HG03097 (cell line): ENCODE measurements around the gene DNAH17.

Experiments used
- ATAC-seq: cut with Tn5 transposase; IDR thresholded peaks from one replicate; pipeline ENCODE4 v1.9.1; 2021; ENCODE audit not compliant: unreplicated experiment, low FRiP score

DNAH17 gene

DNA sequence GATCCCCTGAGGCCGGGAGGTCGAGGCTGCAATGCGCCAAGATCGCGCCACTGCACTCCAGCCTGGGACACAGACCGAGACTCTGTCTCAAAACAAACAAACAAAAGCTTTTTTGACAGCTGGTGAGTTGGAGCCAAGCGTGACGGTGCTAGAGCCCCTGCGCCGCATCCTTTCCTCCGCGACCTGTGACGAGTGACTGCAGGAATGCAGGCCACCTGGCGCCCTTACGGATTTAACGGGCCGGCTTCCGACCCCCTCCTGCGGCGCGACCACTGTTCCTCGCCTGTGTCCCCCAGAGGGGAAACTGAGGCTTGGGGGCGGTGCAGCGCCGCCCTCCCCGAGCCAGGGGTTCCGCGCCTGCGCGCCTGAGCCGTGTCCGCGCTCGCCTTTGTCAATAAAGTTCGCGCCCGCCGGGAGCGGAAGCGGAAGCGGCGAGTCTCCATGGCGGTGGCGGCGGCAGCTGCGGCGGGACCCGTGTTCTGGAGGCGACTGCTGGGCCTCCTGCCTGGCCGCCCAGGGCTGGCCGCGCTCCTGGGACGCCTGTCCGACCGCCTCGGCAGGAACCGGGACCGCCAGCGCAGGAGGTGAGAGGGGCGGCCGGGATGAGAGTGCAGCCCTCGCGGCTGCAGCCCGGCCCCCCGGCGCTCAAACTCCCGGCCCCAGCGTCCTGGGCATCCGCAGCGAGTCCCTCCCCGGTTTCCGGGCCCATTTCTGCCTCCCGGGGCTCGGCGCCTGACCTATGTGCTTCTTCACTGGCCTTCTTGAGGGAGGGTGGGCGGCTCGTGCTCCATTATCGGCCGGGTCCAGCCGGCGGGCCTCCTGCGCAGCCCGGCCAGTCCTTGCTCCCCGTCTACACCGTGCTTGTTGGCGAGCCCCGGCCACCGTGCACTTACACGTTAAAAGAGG is 198.7 kb downstream of the DNAH17 start, which contains the start of gene PGS1:
Gene PGS1, plus strand, starts transcription at position 425 of the 906 bp plus-strand sequence. Its CDS starts 17 bp downstream, at position 442.
- peak; percentile 47 for ATAC-seq

DNA sequence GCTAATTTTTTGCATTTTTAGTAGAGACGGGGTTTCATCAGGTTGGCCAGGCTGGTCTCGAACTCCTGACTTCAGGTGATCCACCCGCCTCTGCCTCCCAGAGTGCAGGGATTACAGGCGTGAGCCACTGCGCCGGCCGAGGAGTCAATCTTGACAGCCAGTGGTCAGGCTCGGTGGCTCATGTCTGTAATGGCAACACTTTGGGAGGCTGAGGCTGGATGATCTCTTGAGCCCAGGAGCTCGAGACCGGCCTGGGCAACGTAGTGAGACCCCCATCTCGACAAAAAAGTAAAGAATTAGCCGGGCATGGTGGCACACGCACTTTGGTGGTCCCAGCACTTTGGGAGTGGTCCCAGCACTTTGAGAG is 199.4 kb downstream of the DNAH17 start:
- no peak for ATAC-seq

DNA sequence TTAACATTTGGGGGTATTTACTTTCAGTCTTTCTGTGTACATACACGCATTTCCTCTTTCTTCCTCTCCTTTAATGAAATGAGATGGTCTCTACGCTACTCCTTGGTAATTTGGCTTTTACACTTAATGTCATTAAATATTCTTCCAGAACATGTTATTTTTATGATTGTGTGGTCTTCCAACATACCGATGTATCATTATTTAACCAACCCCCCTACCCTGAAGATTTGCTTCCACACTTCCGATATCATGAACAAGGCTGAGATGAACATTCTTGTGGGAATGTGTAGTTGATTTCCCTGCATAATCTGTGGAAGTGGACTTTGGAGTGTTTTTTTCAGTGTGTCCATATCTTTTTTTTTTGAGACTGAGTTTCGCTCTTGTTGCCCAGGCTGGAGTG is 201.0 kb downstream of the DNAH17 start:
- no peak for ATAC-seq

DNA sequence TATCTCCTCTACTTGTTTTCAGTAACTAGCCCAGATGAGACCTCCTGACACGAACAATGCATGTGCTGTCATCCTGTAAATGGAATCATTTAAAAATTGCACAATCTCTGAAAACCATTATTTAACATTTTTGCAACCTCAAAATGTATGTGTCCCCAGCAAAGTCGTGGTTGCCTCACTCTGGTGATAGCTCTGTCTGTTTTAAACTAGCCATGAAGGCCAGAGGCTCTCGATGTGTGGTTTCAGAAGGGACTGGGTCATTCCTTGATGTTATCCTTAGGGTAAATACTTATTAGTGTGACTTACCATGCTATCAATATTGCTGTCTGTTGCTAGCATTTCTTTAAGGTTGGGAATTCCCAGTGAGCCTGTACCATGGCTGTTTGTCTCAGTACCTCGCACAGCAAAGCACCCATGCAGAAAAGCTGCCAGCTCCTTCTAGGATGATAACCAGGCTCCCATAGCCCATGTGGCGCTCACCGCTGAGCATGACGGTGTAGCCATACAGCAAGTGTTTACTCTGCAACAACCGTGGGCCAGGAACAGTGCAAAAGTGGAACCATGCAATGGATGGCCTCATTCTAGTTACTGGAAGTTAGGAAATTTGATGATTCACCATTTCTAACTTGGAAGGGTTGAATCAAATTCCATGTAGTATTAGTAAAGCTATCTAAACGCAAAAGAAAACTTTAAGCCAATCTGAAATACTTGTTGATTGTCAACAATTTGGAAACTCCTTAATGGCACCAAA is 201.6 kb downstream of the DNAH17 start:
- no peak for ATAC-seq

DNA sequence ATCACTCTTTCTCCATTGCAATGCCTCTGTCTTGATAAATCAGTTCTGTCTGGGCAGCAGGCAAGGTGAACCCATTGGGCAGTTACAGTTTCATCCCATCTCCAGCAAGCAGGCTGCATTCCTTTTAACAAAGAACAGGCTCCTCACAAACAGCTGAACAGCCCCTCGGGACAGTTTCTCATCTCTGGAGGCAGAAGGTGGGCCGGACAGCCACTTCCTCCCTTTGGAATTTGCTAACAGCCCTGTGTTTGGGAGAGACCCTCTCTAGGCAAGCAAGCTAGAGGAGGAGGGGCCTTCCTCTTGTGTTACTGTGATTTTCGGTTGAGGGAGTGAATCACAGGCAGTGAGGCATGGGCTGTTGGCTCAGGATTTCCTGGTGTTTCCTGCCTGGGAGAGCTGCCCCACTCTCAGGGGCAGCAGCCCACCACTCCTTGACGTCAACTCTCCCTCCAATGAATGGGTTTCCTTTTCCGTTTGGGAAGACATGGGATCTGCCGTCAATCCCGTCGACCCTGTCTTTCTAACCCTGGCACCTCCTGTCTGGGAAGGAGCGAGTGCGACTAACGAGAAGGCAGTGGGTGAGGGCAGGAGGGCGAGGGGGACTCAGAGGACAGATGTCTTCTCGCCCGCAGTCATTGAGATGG is 202.4 kb downstream of the DNAH17 start:
- ATAC-seq, result no peak

DNA sequence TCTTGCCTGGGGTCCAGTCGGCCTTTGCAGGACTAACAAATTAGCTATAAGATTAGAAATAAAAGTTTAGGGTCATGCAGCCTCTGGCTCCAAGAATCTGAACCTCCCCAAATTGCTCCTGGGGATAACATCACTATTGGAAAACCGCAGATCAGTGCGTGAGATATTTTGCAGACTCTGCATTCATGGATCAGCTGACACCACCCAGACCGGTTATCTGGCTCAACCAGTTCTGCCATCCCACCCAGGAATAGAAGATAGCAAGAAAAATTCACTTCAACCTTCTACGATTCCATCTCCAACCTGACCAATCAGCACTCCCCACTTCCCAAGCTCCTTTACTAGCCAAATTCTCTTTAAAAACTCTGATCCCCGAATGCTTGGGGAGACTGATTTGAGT is 203.0 kb downstream of the DNAH17 start:
- no peak for ATAC-seq
